ENCODE measurements around the gene TUFM.

The TUFM gene

GRCh38 chr16:28839899-28840298, 6.2 kb downstream of the TUFM start:
- no peaks in the 10 kb centered on the region for H3K27me3 ChIP-seq (ENCODE audit: low read depth)
- H3K4me3 ChIP-seq = no peak overlapping the region
- in situ Hi-C loops (cut with MboI; ENCODE audit: low sequenced_read_pairs) = no loop called here
- H3K4me1 ChIP-seq = no peaks in the 10 kb centered on the region; the same call in 1 of the 2 replicates
- H3K9me3 ChIP-seq = no peaks in the 10 kb centered on the region
- no peak for DNase-seq (ENCODE audit: low spot score in 2 of 2)
- peaks cover 72% of the 10 kb centered on the region for H3K36me3 ChIP-seq (replicated peaks)

DNA sequence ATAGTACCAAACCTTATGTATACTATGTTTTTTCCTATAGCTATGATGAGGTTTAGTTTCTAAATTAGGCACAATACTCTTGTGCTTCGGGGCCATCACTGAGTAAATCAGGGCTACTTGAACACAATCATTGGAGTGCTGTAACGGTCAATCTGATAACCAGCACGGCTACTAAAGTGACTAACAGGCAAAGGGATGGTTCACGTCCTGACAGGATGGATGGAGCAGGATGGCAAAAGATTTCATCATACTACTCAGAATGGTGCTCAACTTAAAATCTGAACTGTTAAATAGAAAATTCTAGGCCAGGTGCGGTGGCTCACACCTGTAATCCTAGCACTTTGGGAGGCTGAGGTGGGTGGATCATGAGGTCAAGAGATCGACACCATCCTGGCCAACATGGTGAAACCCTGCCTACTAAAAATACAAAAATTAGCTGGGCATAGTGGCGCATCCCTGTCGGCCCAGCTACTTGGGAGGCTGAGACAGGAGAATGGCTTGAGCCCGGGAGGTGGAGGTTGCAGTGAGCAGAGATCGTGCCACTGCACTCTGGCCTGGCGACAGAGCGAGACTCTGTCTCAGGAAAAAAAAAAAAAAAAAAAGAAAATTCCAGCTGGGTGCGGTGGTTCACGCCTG, 7.0 kb downstream of the TUFM start:
- H3K4me3 ChIP-seq = no peak overlapping the region
- H3K9me3 ChIP-seq = no peaks in the 10 kb centered on the region
- H3K4me1 ChIP-seq = no peaks in the 10 kb centered on the region
- DNase-seq (ENCODE audit: low spot score in 2 of 2) = no peak
- H3K36me3 ChIP-seq (replicated peaks) = peaks cover 72% of the 10 kb centered on the region
- no peaks in the 10 kb centered on the region for H3K27me3 ChIP-seq (ENCODE audit: low read depth)
- in situ Hi-C loops (cut with MboI; ENCODE audit: low sequenced_read_pairs) = no loop called here

- in situ Hi-C loops (cut with MboI; ENCODE audit: low sequenced_read_pairs) = no loop called here
- H3K27me3 ChIP-seq (ENCODE audit: low read depth) = no peaks in the 10 kb centered on the region
- no peaks in the 10 kb centered on the region for H3K9me3 ChIP-seq
- DNase-seq (ENCODE audit: low spot score in 2 of 2) = no peak
- peaks cover 72% of the 10 kb centered on the region for H3K36me3 ChIP-seq (replicated peaks)
- no peak overlapping the region for H3K4me3 ChIP-seq
- no peaks in the 10 kb centered on the region for H3K4me1 ChIP-seq
Observed at GRCh38 chr16:28838558-28838918, 7.6 kb downstream of the TUFM start.

DNA sequence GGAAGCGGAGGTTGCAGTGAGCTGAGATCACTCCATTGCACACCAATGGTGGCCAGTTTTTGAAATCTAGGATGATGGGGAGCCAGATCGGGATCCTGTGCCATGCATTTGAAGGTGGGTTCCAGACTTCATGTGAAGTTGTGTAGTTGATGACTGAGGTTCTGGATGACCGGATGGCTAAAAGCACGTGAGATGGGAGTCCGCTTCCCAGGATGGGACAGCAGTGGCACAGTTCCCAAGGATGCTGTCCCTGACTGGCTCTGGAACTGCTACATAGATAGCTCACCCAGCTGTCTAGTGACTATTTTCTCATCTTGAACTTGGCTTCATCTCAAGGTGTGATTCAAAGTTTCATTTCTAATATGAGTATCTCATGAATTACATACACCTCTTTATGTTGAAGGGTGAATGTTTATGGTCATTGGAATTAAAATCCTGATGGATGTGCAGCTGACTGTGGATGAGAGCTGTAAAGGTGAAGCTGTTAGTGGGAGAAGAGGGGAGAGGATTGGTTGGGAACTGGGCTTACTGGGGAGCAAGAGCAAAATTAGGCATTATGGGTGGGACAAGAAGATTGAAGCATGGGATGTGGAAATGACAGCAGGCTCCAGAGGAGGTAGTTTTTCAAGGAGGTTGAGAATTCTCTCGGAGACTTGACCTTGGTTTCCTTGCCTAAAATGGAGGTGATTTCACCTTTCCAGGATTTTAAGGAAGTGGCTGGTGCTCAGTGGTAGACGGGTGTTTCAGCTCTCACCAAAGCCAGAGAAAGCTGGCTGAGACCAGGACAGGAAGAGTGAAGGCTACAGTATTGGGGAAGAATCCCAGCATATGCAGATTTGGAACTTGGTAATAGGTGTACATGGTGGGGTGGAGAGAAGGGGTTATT, 8.2 kb downstream of the TUFM start:
- H3K9me3 ChIP-seq = no peaks in the 10 kb centered on the region
- no peak overlapping the region for H3K4me3 ChIP-seq
- DNase-seq (ENCODE audit: low spot score in 2 of 2) = no peak
- in situ Hi-C loops (cut with MboI; ENCODE audit: low sequenced_read_pairs) = no loop called here
- peaks cover 72% of the 10 kb centered on the region for H3K36me3 ChIP-seq (replicated peaks)
- H3K4me1 ChIP-seq = no peaks in the 10 kb centered on the region
- H3K27me3 ChIP-seq (ENCODE audit: low read depth) = no peaks in the 10 kb centered on the region

- peaks cover 73% of the 10 kb centered on the region for H3K36me3 ChIP-seq (replicated peaks)
- H3K9me3 ChIP-seq = no peaks in the 10 kb centered on the region
- in situ Hi-C loops (cut with MboI; ENCODE audit: low sequenced_read_pairs) = no loop called here
- H3K4me3 ChIP-seq = no peak overlapping the region
- H3K27me3 ChIP-seq (ENCODE audit: low read depth) = no peaks in the 10 kb centered on the region
- no peaks in the 10 kb centered on the region for H3K4me1 ChIP-seq
- no peak for DNase-seq (ENCODE audit: low spot score in 2 of 2)
Observed at GRCh38 chr16:28836761-28837064, 9.4 kb downstream of the TUFM start.

- Histone ChIP-seq H3K9me3 (no peaks in the 10 kb centered on the region), H3K36me3 (replicated peaks) (peaks cover 73% of the 10 kb centered on the region), H3K4me1 (no peaks in the 10 kb centered on the region), H3K4me3 (no peak overlapping the region), H3K27me3 (ENCODE audit: low read depth) (no peaks in the 10 kb centered on the region)
- in situ Hi-C loops (cut with MboI; ENCODE audit: low sequenced_read_pairs) = no loop called here
- no peak for DNase-seq (ENCODE audit: low spot score in 2 of 2)
Observed at GRCh38 chr16:28835864-28836760, 10.0 kb downstream of the TUFM start.

DNA sequence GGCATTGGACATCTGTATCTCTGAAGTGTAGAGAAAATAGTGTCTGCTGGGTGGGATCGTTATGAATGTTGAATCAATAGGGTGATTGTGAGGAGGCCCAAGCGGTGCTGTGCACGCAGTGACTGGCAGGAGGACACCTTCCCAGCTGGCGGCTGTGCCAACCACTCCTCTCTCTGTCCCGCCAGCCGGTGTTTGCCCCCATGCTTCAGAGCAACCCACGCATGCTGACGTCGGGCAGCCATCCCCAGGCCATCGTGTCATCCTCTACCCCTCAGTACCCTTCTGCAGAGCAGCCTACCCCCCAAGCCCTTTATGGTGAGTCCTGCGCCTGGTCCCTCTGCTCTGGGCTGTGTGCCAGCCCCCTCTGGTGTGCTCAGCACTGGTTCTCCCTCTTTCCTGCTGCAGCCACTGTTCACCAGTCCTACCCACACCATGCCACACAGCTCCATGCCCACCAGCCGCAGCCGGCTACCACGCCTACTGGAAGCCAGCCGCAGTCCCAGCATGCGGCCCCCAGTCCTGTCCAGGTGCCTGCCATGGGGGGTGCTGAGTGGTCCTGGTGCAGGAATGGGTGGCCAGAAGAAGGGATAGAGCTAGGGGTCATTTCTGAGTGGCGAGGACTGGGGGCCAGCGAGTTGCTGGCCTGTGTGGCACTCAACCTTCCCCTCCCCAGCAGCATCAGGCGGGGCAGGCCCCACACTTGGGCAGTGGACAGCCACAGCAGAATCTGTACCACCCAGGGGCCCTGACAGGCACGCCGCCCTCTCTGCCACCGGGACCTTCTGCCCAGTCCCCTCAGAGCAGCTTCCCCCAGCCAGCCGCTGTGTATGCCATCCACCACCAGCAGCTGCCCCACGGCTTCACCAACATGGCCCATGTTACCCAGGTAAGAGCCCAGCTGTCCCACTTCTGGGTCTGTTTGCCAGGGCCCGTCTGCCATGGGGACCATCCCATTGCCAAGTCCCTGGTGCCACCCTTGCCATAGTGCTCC, 11.0 kb downstream of the TUFM start:
- Histone ChIP-seq H3K27me3 (ENCODE audit: low read depth) (no peaks in the 10 kb centered on the region), H3K4me1 (no peaks in the 10 kb centered on the region), H3K36me3 (replicated peaks) (peaks cover 80% of the 10 kb centered on the region), H3K9me3 (no peaks in the 10 kb centered on the region), H3K4me3 (no peak overlapping the region)
- in situ Hi-C loops (cut with MboI; ENCODE audit: low sequenced_read_pairs) = no loop called here
- DNase-seq (ENCODE audit: low spot score in 2 of 2) = no peak

GRCh38 chr16:28834349-28834748, 11.8 kb downstream of the TUFM start:
- Histone ChIP-seq H3K27me3 (ENCODE audit: low read depth) (no peaks in the 10 kb centered on the region), H3K4me1 (no peaks in the 10 kb centered on the region), H3K36me3 (replicated peaks) (peaks cover 89% of the 10 kb centered on the region), H3K4me3 (no peak overlapping the region), H3K9me3 (no peaks in the 10 kb centered on the region)
- in situ Hi-C loops (cut with MboI; ENCODE audit: low sequenced_read_pairs) = no loop called here
- DNase-seq (ENCODE audit: low spot score in 2 of 2) = no peak

DNA sequence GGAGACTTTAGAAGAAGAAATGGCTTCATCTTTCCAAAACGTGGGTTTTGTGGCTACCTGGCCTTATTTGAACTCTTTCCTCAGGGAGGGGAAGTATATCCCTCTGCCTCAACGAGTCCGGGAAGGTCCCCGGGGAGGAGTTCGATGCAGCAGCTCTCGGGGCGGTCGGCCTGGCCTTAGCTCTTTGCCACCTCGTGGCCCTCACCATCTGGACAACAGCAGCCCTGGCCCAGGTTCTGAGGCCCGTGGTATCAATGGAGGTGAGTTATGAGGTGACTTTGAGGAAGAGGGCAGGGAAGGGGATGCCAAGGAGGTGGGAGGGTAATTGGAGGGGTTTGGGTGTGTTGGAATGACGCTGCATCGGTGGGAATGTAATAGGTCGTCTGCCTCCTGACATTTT, 15.6 kb downstream of the TUFM start:
- Histone ChIP-seq H3K4me3 (no peak overlapping the region), H3K4me1 (no peaks in the 10 kb centered on the region), H3K27me3 (ENCODE audit: low read depth) (no peaks in the 10 kb centered on the region), H3K9me3 (no peaks in the 10 kb centered on the region), H3K36me3 (replicated peaks) (peaks cover 98% of the 10 kb centered on the region)
- in situ Hi-C loops (cut with MboI; ENCODE audit: low sequenced_read_pairs) = no loop called here
- no peak for DNase-seq (ENCODE audit: low spot score in 2 of 2)

- Histone ChIP-seq H3K27me3 (ENCODE audit: low read depth) (no peaks in the 10 kb centered on the region), H3K4me3 (no peak overlapping the region), H3K36me3 (replicated peaks) (peaks cover 95% of the 10 kb centered on the region), H3K4me1 (no peaks in the 10 kb centered on the region), H3K9me3 (no peaks in the 10 kb centered on the region)
- no peak for DNase-seq (ENCODE audit: low spot score in 2 of 2)
- in situ Hi-C loops (cut with MboI; ENCODE audit: low sequenced_read_pairs) = no loop called here
Observed at GRCh38 chr16:28829747-28830146, 16.4 kb downstream of the TUFM start.

DNA sequence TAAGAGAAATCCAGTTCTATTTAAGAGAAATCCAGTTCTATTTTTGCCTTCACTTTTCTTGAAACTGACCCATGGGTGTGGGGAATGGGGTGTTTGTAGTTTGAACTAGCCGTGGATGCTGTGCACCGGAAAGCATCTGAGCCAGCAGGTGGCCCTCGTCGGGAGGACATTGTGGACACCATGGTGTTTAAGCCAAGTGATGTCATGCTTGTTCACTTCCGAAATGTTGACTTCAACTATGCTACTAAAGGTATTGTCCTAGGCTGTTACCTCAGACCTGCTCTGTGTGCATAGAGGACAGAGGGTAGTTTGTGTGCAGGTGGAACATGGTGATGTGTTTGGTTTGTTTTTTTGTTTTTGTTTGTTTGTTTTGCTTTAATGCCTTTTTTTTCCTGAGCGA, 20.0 kb downstream of the TUFM start:
- Histone ChIP-seq H3K4me1 (peaks cover 9% of the 10 kb centered on the region), H3K4me3 (no peak overlapping the region), H3K9me3 (no peaks in the 10 kb centered on the region), H3K36me3 (replicated peaks) (peaks cover 70% of the 10 kb centered on the region), H3K27me3 (ENCODE audit: low read depth) (no peaks in the 10 kb centered on the region)
- no peak for DNase-seq (ENCODE audit: low spot score in 2 of 2)
- in situ Hi-C loops (cut with MboI; ENCODE audit: low sequenced_read_pairs) = no loop called here

- Histone ChIP-seq H3K4me1 (peaks cover 11% of the 10 kb centered on the region), H3K9me3 (no peaks in the 10 kb centered on the region), H3K27me3 (ENCODE audit: low read depth) (no peaks in the 10 kb centered on the region), H3K4me3 (peak overlapping the region; percentile 91), H3K36me3 (replicated peaks) (peaks cover 67% of the 10 kb centered on the region)
- no peak for DNase-seq (ENCODE audit: low spot score in 2 of 2)
- in situ Hi-C loops (cut with MboI; ENCODE audit: low sequenced_read_pairs) = loop anchor here (25.0 kb wide), 2 partner anchors 337 to 512 kb away; partner anchors contain the start of genes APOBR and CLN3
Observed at GRCh38 chr16:28824717-28824973, 21.5 kb downstream of the TUFM start.

Measured in HAP-1 (cell line).